HCT116 (cell line): Measurements from ENCODE around the gene ILDR2. TPM values are rescaled to one million over a fixed set of nuclear protein-coding genes. Genes with fewer than 3 reads are reported as not detected.

Experiments used
- ATAC-seq: fragments of 200-7000 bp; cut with Tn5 transposase; 2 replicates; pipeline ENCODE4 v1.9.1; 2020; ENCODE audit warnings: mild to moderate bottlenecking, moderate library complexity
- BruUV-seq: library from RNA; stranded (reverse); fragments of 400-500 nt; replicated peaks from 2 replicates; lab custom pipeline; 2021; lab: Mats Ljungman, UMichigan
- CTCF ChIA-PET: fragments of 300-600 bp; sonication (Branson Sonifier 250); formaldehyde crosslinking; loops from one replicate; lab custom pipeline; 2021; ENCODE audit warnings: antibody characterized with exemption; lab: Charles Lee
- POLR2A ChIA-PET: fragments of 300-600, 350-600 bp; sonication (Branson Sonifier 250); formaldehyde crosslinking; loops from one replicate; lab custom pipeline; 2021; ENCODE audit warnings: antibody characterized with exemption; lab: Charles Lee
- RAD21 ChIA-PET, 2 experiments: fragments of 300-600 bp; sonication (Branson Sonifier 250); formaldehyde crosslinking; loops; one replicate each; lab custom pipeline; 2023; ENCODE audit warnings: low total read pairs in 2 of 2; ENCODE audit not compliant: uncharacterized antibody in 2 of 2, unreplicated experiment in 2 of 2, low non-redundant PET in 1 of 2; lab: Charles Lee
- DNase-seq: peaks from one replicate; pipeline ENCODE4 v3.0.0-alpha.2; 2010; ENCODE audit warnings: low read depth, low spot score
- H2AFZ ChIP-seq: fragments of 200-600 bp; shearing (Covaris generic), sonication (generic); 2 replicates; pipeline ENCODE4 v1.6.1; 2017; ENCODE audit warnings: low read depth, mixed run types, mixed read lengths, antibody characterized with exemption, low read length; ENCODE audit not compliant: poor library complexity, severe bottlenecking
- H3K27ac ChIP-seq: 2 replicates; pipeline ENCODE4 v1.5.1; 2012; ENCODE audit warnings: low read depth, low read length
- H3K27me3 ChIP-seq: fragments of 200-600 bp; sonication (generic); 2 replicates; pipeline ENCODE4 v1.6.1; 2016; ENCODE audit warnings: mixed run types, low read length, mixed read lengths; ENCODE audit not compliant: insufficient read depth
- H3K36me3 ChIP-seq, 2 experiments: fragments of 200-500 bp in 1 of 2; fragments of 200-600 bp in 1 of 2; sonication (Bioruptor generic) in 1 of 2; sonication (generic) in 1 of 2; 2 replicates each; pipeline versions ENCODE4 v1.5.1 to v1.6.1; 2014 to 2016; ENCODE audit warnings: low read length in 2 of 2, inconsistent platforms in 1 of 2, mixed read lengths in 1 of 2, mixed run types in 1 of 2; ENCODE audit not compliant: insufficient read depth in 2 of 2, control insufficient read depth in 1 of 2
- H3K4me1 ChIP-seq, 2 experiments: fragments of 200-600 bp in 1 of 2; sonication (generic) in 1 of 2; 2 replicates each; pipeline versions ENCODE4 v1.5.1 to v1.6.1; 2012 to 2017; ENCODE audit warnings: low read length in 2 of 2, inconsistent platforms in 1 of 2, mild to moderate bottlenecking in 1 of 2, mixed read lengths in 1 of 2, mixed run types in 1 of 2, moderate library complexity in 1 of 2; ENCODE audit not compliant: insufficient read depth in 2 of 2, control insufficient read depth in 1 of 2
- H3K4me2 ChIP-seq: fragments of 200-600 bp; sonication (generic); 2 replicates; pipeline ENCODE4 v1.6.1; 2017; ENCODE audit warnings: mixed run types, low read length, mixed read lengths
- H3K4me3 ChIP-seq, 2 experiments: fragments of 200-600 bp in 1 of 2; sonication (generic) in 1 of 2; replicated peaks in 1 of 2; 2 replicates each; pipeline ENCODE4 v1.5.1; 2011 to 2016; ENCODE audit warnings: low read length in 2 of 2, control low read depth in 1 of 2, low read depth in 1 of 2, mild to moderate bottlenecking in 1 of 2, mixed read lengths in 1 of 2, mixed run types in 1 of 2
- H3K79me2 ChIP-seq: fragments of 200-600 bp; sonication (generic); 2 replicates; pipeline ENCODE4 v1.6.1; 2017; ENCODE audit warnings: mild to moderate bottlenecking, mixed run types, low read length, moderate library complexity, mixed read lengths; ENCODE audit not compliant: insufficient read depth
- H3K9ac ChIP-seq: fragments of 200-600 bp; sonication (generic); 2 replicates; pipeline ENCODE4 v1.6.1; 2016; ENCODE audit warnings: low read length, mixed read lengths
- H3K9me2 ChIP-seq: fragments of 200-600 bp; sonication (generic), shearing (Covaris generic); 2 replicates; pipeline ENCODE4 v1.6.1; 2017; ENCODE audit warnings: mixed run types, mild to moderate bottlenecking, moderate library complexity; ENCODE audit not compliant: insufficient read depth
- H3K9me3 ChIP-seq, 2 experiments: fragments of 200-500 bp in 1 of 2; fragments of 200-600 bp in 1 of 2; sonication (Bioruptor generic) in 1 of 2; sonication (generic) in 1 of 2; 2 replicates each; pipeline ENCODE4 v1.6.1; 2014 to 2017; ENCODE audit warnings: low read length in 2 of 2, mixed read lengths in 2 of 2, inconsistent platforms in 1 of 2, low read depth in 1 of 2, mild to moderate bottlenecking in 1 of 2, mixed run types in 1 of 2, moderate library complexity in 1 of 2; ENCODE audit not compliant: control insufficient read depth in 1 of 2, insufficient read depth in 1 of 2
- H4K20me1 ChIP-seq: fragments of 200-600 bp; sonication (generic), shearing (Covaris generic); 2 replicates; pipeline ENCODE4 v1.6.1; 2017; ENCODE audit warnings: mixed run types, mild to moderate bottlenecking, moderate library complexity; ENCODE audit not compliant: insufficient read depth
- CBX3 ChIP-seq: IDR thresholded peaks from 2 replicates; pipeline ENCODE4 v1.6.1; 2012; ENCODE audit warnings: low read depth
- CEBPB ChIP-seq: IDR thresholded peaks from 2 replicates; pipeline ENCODE4 v1.6.1; 2012; ENCODE audit warnings: low read depth
- EZH2 ChIP-seq: fragments of 200-600 bp; sonication (generic); IDR thresholded peaks from 2 replicates; pipeline ENCODE4 v1.6.1; 2017; ENCODE audit warnings: antibody characterized with exemption, mixed run types
- JUND ChIP-seq: IDR thresholded peaks from 2 replicates; pipeline ENCODE4 v1.6.1; 2012
- POLR2AphosphoS5 ChIP-seq: IDR thresholded peaks from 2 replicates; pipeline ENCODE4 v1.6.1; 2011; ENCODE audit warnings: mild to moderate bottlenecking, low read depth, low read length, moderate library complexity
- SIN3A ChIP-seq: IDR thresholded peaks from 2 replicates; pipeline ENCODE4 v1.6.1; 2012; ENCODE audit warnings: low read depth
- TCF7L2 ChIP-seq: IDR thresholded peaks from 2 replicates; pipeline ENCODE4 v1.7.0; 2011; ENCODE audit warnings: borderline replicate concordance, inconsistent platforms; ENCODE audit not compliant: insufficient read depth, insufficient read length; ENCODE audit errors: extremely low read depth
- intact Hi-C: fragments of 100-400 bp; cut with micrococcal nuclease; formaldehyde crosslinking; loops from 2 replicates; pipeline ENCODE4 v1.10.0; 2022
- total RNA-seq: library from RNA; stranded (reverse); gene quantifications from one replicate; pipeline ENCODE4 v1.2.1, GENCODE V29; 2021; ENCODE audit not compliant: unreplicated experiment
- TF ChIP-seq, protein P1 (sequence below): IDR thresholded peaks from 2 replicates; pipeline ENCODE4 v1.6.1; 2012

The ILDR2 gene
- total RNA-seq, 1 experiment from 2014 or later: 2.4 TPM

DNA sequence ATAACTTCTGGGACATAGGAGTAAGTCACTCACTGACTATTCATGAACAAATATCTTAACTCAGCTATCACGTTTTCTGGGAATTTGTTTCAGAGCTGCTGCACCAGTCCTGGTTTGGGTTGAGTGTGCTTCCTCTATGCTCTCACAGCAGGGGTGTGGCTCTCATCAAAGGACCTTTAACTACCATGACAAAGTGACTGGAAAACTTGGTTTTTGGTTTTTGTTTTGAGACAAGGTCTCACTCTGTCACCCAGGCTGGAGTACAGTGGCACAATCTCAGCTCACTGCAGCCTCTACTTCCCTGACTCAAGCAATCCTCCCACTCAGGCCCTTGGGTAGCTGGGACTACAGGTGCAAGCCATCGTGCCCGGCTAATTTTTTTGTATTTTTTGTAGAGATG lies 4.1 kb downstream of the ILDR2 start:
- Histone ChIP-seq H3K36me3 (no peaks in the 10 kb centered on the region), H3K79me2 (no peaks in the 10 kb centered on the region), H3K9me2 (no peaks in the 10 kb centered on the region), H2AFZ (no peak overlapping the region), H3K4me3 (no peak overlapping the region), H3K27me3 (peaks cover 75% of the 10 kb centered on the region), H3K9me3 (no peaks in the 10 kb centered on the region), H3K27ac (no peak overlapping the region), H4K20me1 (no peaks in the 10 kb centered on the region), H3K9ac (no peak overlapping the region), H3K4me1 (peaks cover 4 to 7% of the 10 kb centered on the region in 2 experiments; a peak in 2 of 4 replicates), H3K4me2 (no peak overlapping the region)
- no TSS peak for BruUV-seq
- ChIA-PET CTCF (no interaction called here), POLR2A (no interaction called here), RAD21 (no interaction called here)
- TF ChIP-seq CBX3 (no peak), JUND (no peak)
- intact Hi-C loops: no loop called here
- no peak for ATAC-seq
- DNase-seq: no peak

DNA sequence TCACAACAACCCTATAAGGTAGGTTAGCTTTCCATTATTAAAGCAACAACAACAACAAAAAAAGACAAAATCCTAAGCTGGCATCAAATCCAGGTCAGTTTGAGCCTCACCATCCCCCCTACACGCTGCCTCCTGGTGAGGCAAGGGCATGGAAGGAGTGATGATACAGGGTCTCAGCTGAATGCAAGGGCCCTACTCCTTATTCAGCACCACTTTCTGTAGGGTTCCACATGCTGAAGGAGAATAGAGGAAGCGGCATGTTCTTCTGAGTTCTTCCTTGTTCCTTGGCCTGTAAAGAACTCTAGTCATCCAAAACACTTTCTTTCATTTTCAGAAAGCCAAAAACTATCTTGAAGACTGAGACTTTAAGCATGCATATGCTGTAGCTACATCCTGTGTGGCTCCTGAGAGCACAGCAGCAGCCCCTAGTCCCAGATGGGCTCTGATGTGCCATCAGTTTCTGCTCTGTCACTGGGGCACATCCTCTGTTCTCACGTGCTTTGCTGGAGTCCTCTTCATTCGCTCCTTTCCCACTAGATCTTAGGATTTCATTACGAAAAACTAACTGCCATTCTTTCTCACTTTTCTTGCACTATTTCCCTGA lies 6.2 kb downstream of the ILDR2 start:
- ChIA-PET CTCF (no interaction called here), RAD21 (no interaction called here), POLR2A (no interaction called here)
- no peaks in the 10 kb centered on the region for H3K36me3 ChIP-seq
- intact Hi-C loops: no loop called here
- no peaks in the 10 kb centered on the region for H3K9me2 ChIP-seq
- no peaks in the 10 kb centered on the region; a peak in 1 of 4 replicates for H3K4me1 ChIP-seq
- no peak overlapping the region for H2AFZ ChIP-seq
- H3K27ac ChIP-seq: no peak overlapping the region
- no peaks in the 10 kb centered on the region for H3K9me3 ChIP-seq
- no peak overlapping the region for H3K4me3 ChIP-seq
- H3K79me2 ChIP-seq: no peaks in the 10 kb centered on the region
- ATAC-seq: no peak
- no peak for DNase-seq
- peaks cover 60% of the 10 kb centered on the region for H3K27me3 ChIP-seq
- H3K4me2 ChIP-seq: no peak overlapping the region
- TF ChIP-seq, protein P1, sequence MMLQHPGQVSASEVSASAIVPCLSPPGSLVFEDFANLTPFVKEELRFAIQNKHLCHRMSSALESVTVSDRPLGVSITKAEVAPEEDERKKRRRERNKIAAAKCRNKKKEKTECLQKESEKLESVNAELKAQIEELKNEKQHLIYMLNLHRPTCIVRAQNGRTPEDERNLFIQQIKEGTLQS: no peak
- TF ChIP-seq CEBPB (no peak), SIN3A (no peak), EZH2 (no peak), POLR2AphosphoS5 (no peak), TCF7L2 (no peak)
- no peak overlapping the region for H3K9ac ChIP-seq
- no TSS peak for BruUV-seq
- H4K20me1 ChIP-seq: no peaks in the 10 kb centered on the region
